ENCODE results near the gene ANKS1B. TPM values are rescaled to one million over a fixed set of nuclear protein-coding genes. Genes with fewer than 3 reads are reported as not detected.

ANKS1B gene
- total RNA-seq, 1 donor from 2014 or later = 2.3 TPM

- TF ChIP-seq CTCF (IDR thresholded peaks at IDR 0.05) = no peak
- Mint-ChIP-seq H3K36me3 (ENCODE audit: low read depth) (no peaks in the 10 kb centered on the region), H3K4me1 (ENCODE audit: low read depth) (no peaks in the 10 kb centered on the region), H3K9me3 (ENCODE audit: low read depth) (no peaks in the 10 kb centered on the region), H3K27ac (ENCODE audit: unreplicated experiment) (no peak overlapping the region), H3K27me3 (ENCODE audit: low read depth) (peaks cover 3% of the 10 kb centered on the region), H3K4me3 (ENCODE audit: unreplicated experiment) (no peak overlapping the region)
- DNase-seq (ENCODE audit: low spot score) = no peak
Observed at GRCh38 chr12:98870504-98870903, 1114.2 kb downstream of the ANKS1B start.

- DNase-seq (ENCODE audit: low spot score) = no peak
- Mint-ChIP-seq H3K9me3 (ENCODE audit: low read depth) (no peaks in the 10 kb centered on the region), H3K27ac (ENCODE audit: unreplicated experiment) (no peak overlapping the region), H3K36me3 (ENCODE audit: low read depth) (no peaks in the 10 kb centered on the region), H3K4me3 (ENCODE audit: unreplicated experiment) (no peak overlapping the region), H3K27me3 (ENCODE audit: low read depth) (peaks cover 3% of the 10 kb centered on the region), H3K4me1 (ENCODE audit: low read depth) (no peaks in the 10 kb centered on the region)
- TF ChIP-seq CTCF (IDR thresholded peaks at IDR 0.05) = no peak
Observed at GRCh38 chr12:98869886-98870503, 1114.7 kb downstream of the ANKS1B start.

GRCh38 chr12:98868538-98868937, 1116.2 kb downstream of the ANKS1B start:
- no peak for TF ChIP-seq CTCF (IDR thresholded peaks at IDR 0.05)
- peaks cover 3% of the 10 kb centered on the region for H3K27me3 Mint-ChIP-seq (ENCODE audit: low read depth)
- no peak overlapping the region for H3K27ac Mint-ChIP-seq (ENCODE audit: unreplicated experiment)
- H3K4me3 Mint-ChIP-seq (ENCODE audit: unreplicated experiment) = no peak overlapping the region
- H3K36me3 Mint-ChIP-seq (ENCODE audit: low read depth) = no peaks in the 10 kb centered on the region
- no peak for DNase-seq (ENCODE audit: low spot score)
- H3K9me3 Mint-ChIP-seq (ENCODE audit: low read depth) = no peaks in the 10 kb centered on the region
- H3K4me1 Mint-ChIP-seq (ENCODE audit: low read depth) = no peaks in the 10 kb centered on the region

GRCh38 chr12:98868076-98868475, 1116.7 kb downstream of the ANKS1B start:
- Mint-ChIP-seq H3K4me3 (ENCODE audit: unreplicated experiment) (no peak overlapping the region), H3K9me3 (ENCODE audit: low read depth) (no peaks in the 10 kb centered on the region), H3K27ac (ENCODE audit: unreplicated experiment) (no peak overlapping the region), H3K27me3 (ENCODE audit: low read depth) (peaks cover 3% of the 10 kb centered on the region), H3K36me3 (ENCODE audit: low read depth) (no peaks in the 10 kb centered on the region), H3K4me1 (ENCODE audit: low read depth) (no peaks in the 10 kb centered on the region)
- DNase-seq (ENCODE audit: low spot score) = no peak
- TF ChIP-seq CTCF (IDR thresholded peaks at IDR 0.05) = no peak

GRCh38 chr12:98864363-98864762, 1120.4 kb downstream of the ANKS1B start:
- Mint-ChIP-seq H3K27me3 (ENCODE audit: low read depth) (peaks cover 3% of the 10 kb centered on the region), H3K27ac (ENCODE audit: unreplicated experiment) (no peak overlapping the region), H3K4me3 (ENCODE audit: unreplicated experiment) (no peak overlapping the region), H3K36me3 (ENCODE audit: low read depth) (no peaks in the 10 kb centered on the region), H3K9me3 (ENCODE audit: low read depth) (no peaks in the 10 kb centered on the region), H3K4me1 (ENCODE audit: low read depth) (no peaks in the 10 kb centered on the region)
- no peak for DNase-seq (ENCODE audit: low spot score)
- TF ChIP-seq CTCF (IDR thresholded peaks at IDR 0.05) = no peak
